GM19025 (cell line): Measurements from ENCODE around the gene RBM48.
"Not testable (repeated sequence)": the region's sequence is repeated elsewhere in the genome, so short reads cannot be mapped to it uniquely, and the experiment has no call there.

Source experiments
- ATAC-seq: cut with Tn5 transposase; IDR thresholded peaks from one replicate; pipeline ENCODE4 v1.9.1; 2021; ENCODE audit warnings: mild to moderate bottlenecking, low read depth, moderate library complexity; ENCODE audit not compliant: unreplicated experiment

Gene RBM48

GRCh38 chr7:92534572-92534971 is 6.0 kb downstream of the RBM48 start:
- no peak for ATAC-seq

- not testable (repeated sequence) for ATAC-seq
Measured at GRCh38 chr7:92543542-92543941, 14.9 kb downstream of the RBM48 start.

GRCh38 chr7:92545116-92545515 is 16.5 kb downstream of the RBM48 start:
- not testable (repeated sequence) for ATAC-seq

GRCh38 chr7:92546856-92547497 is 18.4 kb downstream of the RBM48 start:
- ATAC-seq = no peak

- ATAC-seq = no peak
Measured at GRCh38 chr7:92547579-92547978, 19.0 kb downstream of the RBM48 start.

- ATAC-seq = no peak
Measured at GRCh38 chr7:92550194-92550593, 21.6 kb downstream of the RBM48 start.

GRCh38 chr7:92557249-92557648 is 28.7 kb downstream of the RBM48 start:
- ATAC-seq = no peak

GRCh38 chr7:92557808-92558362 is 29.3 kb downstream of the RBM48 start:
- ATAC-seq = no peak

- no peak for ATAC-seq
Measured at GRCh38 chr7:92560602-92561001, 32.0 kb downstream of the RBM48 start.

- no peak for ATAC-seq
Measured at GRCh38 chr7:92563345-92563744, 34.8 kb downstream of the RBM48 start.

- no peak for ATAC-seq
Measured at GRCh38 chr7:92567460-92567859, 38.9 kb downstream of the RBM48 start.

- no peak for ATAC-seq
Measured at GRCh38 chr7:92569137-92569536, 40.5 kb downstream of the RBM48 start.

GRCh38 chr7:92576296-92576695 is 47.7 kb downstream of the RBM48 start:
- no peak for ATAC-seq

- ATAC-seq = no peak
Measured at GRCh38 chr7:92582948-92583347, 54.4 kb downstream of the RBM48 start.

GRCh38 chr7:92584953-92585352 is 56.4 kb downstream of the RBM48 start:
- ATAC-seq = no peak

GRCh38 chr7:92586403-92586802 is 57.8 kb downstream of the RBM48 start:
- no peak for ATAC-seq

GRCh38 chr7:92586841-92587240 is 58.2 kb downstream of the RBM48 start:
- ATAC-seq = no peak
